Bronchial epithelial cell (primary cell): Measurements from ENCODE around the gene OR8G5. TPM values are rescaled to one million over a fixed set of nuclear protein-coding genes. Genes with fewer than 3 reads are reported as not detected.
"Not testable (repeated sequence)": the region's sequence is repeated elsewhere in the genome, so short reads cannot be mapped to it uniquely, and the experiment has no call there.

Experiments
- DNase-seq: peaks from one replicate; pipeline ENCODE4 v3.0.0-alpha.2; 2010; ENCODE audit warnings: low read depth
- FAIRE-seq: peaks from 2 replicates; lab custom pipeline; 2011; peaks lifted over from hg19 to GRCh38; lab: Jason Lieb, UNC
- H3K27me3 ChIP-seq: 2 replicates; pipeline ENCODE4 v1.5.1; 2011; ENCODE audit warnings: low read length; ENCODE audit not compliant: control insufficient read depth, insufficient read depth
- H3K36me3 ChIP-seq: 2 replicates; pipeline ENCODE4 v1.5.1; 2011; ENCODE audit warnings: low read length; ENCODE audit not compliant: control insufficient read depth, insufficient read depth
- H3K4me3 ChIP-seq: 2 replicates; pipeline ENCODE4 v1.5.1; 2011; ENCODE audit warnings: mild to moderate bottlenecking, low read depth, low read length, control low read depth
- CTCF ChIP-seq: IDR thresholded peaks from 2 replicates; pipeline ENCODE4 v1.5.1; 2011; ENCODE audit warnings: mild to moderate bottlenecking, moderate library complexity, low read length, control low read depth, inconsistent platforms; ENCODE audit not compliant: insufficient read depth, severe bottlenecking
- total RNA-seq: library from RNA; depleted of rRNA; stranded (reverse); fragments of >200 nt; gene quantifications from 2 replicates; pipeline ENCODE4 v1.2.1, GENCODE V29; 2014

OR8G5 gene
- total RNA-seq, 1 donor from 2014 or later: not detected

- FAIRE-seq (no peak), DNase-seq (no peak)
- TF ChIP-seq CTCF: no peak
- H3K27me3 ChIP-seq: no peaks in the 10 kb centered on the region
- H3K4me3 ChIP-seq: no peak within 1 kb of the TSS
- H3K36me3 ChIP-seq: no peaks in the 10 kb centered on the region
These were observed 15.4 kb upstream of the OR8G5 start, which contains the start of gene OR8G1 for GRCh38 chr11:124240621-124241397. TSS of gene OR8G1 (plus strand) at chr11:124241095. CDS start at chr11:124249676, 8,581 bp downstream.

GRCh38 chr11:124249869-124250268, 6.3 kb upstream of the OR8G5 start:
- not testable (repeated sequence) for FAIRE-seq, H3K36me3 ChIP-seq, DNase-seq, H3K4me3 ChIP-seq, H3K27me3 ChIP-seq

DNA sequence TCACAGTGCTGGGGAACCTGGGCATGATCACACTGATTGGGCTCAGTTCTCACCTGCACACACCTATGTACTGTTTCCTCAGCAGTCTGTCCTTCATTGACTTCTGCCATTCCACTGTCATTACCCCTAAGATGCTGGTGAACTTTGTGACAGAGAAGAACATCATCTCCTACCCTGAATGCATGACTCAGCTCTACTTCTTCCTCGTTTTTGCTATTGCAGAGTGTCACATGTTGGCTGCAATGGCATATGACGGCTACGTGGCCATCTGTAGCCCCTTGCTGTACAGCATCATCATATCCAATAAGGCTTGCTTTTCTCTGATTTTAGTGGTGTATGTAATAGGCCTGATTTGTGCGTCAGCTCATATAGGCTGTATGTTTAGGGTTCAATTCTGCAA, 8.9 kb downstream of the OR8G5 start:
- not testable (repeated sequence) for H3K27me3 ChIP-seq, H3K4me3 ChIP-seq, FAIRE-seq, H3K36me3 ChIP-seq, DNase-seq

GRCh38 chr11:124270886-124271285, 14.7 kb downstream of the OR8G5 start:
- DNase-seq, FAIRE-seq, H3K27me3 ChIP-seq, H3K36me3 ChIP-seq, H3K4me3 ChIP-seq: not testable (repeated sequence)

- H3K27me3 ChIP-seq: no peaks in the 10 kb centered on the region
- FAIRE-seq (no peak), DNase-seq (no peak)
- H3K36me3 ChIP-seq: no peaks in the 10 kb centered on the region
- H3K4me3 ChIP-seq: no peak overlapping the region
- TF ChIP-seq CTCF: no peak
These were observed 17.8 kb downstream of the OR8G5 start for GRCh38 chr11:124274000-124274399.

GRCh38 chr11:124276081-124276480, 19.9 kb downstream of the OR8G5 start:
- DNase-seq (no peak), FAIRE-seq (no peak)
- Histone ChIP-seq H3K4me3 (no peak overlapping the region), H3K27me3 (no peaks in the 10 kb centered on the region), H3K36me3 (no peaks in the 10 kb centered on the region)
- TF ChIP-seq CTCF: no peak

GRCh38 chr11:124277207-124277606, 21.0 kb downstream of the OR8G5 start:
- DNase-seq (no peak), FAIRE-seq (no peak)
- H3K4me3 ChIP-seq: no peak overlapping the region
- H3K36me3 ChIP-seq: no peaks in the 10 kb centered on the region
- no peaks in the 10 kb centered on the region for H3K27me3 ChIP-seq
- no peak for TF ChIP-seq CTCF
